ENCODE measurements around the gene CDR2.

DNA sequence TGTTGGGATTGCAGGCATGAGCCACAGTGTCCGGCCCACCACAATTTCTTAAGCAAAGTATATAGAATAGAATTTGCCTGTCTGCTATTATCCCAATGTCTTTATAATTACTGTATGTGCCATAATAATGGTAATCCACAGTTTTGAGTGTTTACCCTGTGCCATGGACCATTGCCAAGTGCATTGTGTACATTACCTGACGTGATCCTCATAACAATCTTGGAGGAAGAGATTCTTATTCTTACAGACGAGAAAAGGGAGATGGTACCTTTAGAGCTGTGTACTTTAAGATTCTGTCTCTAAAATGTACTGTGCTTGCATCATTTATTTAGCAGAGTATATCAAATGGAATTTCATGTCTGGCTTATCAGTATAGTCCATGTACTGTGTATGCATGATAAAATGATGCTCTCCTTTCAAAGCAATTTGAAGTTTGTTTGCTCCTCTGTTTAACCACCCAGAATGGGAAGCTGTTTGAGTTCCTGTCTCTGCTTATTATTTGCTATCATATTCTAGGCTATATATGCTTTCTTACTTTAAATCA, 13.8 kb upstream of the CDR2 start:
- TF ChIP-seq, protein P1, sequence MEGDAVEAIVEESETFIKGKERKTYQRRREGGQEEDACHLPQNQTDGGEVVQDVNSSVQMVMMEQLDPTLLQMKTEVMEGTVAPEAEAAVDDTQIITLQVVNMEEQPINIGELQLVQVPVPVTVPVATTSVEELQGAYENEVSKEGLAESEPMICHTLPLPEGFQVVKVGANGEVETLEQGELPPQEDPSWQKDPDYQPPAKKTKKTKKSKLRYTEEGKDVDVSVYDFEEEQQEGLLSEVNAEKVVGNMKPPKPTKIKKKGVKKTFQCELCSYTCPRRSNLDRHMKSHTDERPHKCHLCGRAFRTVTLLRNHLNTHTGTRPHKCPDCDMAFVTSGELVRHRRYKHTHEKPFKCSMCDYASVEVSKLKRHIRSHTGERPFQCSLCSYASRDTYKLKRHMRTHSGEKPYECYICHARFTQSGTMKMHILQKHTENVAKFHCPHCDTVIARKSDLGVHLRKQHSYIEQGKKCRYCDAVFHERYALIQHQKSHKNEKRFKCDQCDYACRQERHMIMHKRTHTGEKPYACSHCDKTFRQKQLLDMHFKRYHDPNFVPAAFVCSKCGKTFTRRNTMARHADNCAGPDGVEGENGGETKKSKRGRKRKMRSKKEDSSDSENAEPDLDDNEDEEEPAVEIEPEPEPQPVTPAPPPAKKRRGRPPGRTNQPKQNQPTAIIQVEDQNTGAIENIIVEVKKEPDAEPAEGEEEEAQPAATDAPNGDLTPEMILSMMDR (conservative IDR thresholded peaks at IDR 0.05): no peak
- no peak for TF ChIP-seq EZH2 (IDR thresholded peaks at IDR 0.05; ENCODE audit: low read depth)
